Middle frontal gyrus (tissue), 1 donor: ENCODE results near the gene PWWP2B.

Source experiments
- DNase-seq: peaks from one replicate; pipeline ENCODE4 v3.0.0-alpha.2; 2015; ENCODE audit warnings: low spot score; ENCODE audit errors: extremely low spot score

PWWP2B gene

DNA sequence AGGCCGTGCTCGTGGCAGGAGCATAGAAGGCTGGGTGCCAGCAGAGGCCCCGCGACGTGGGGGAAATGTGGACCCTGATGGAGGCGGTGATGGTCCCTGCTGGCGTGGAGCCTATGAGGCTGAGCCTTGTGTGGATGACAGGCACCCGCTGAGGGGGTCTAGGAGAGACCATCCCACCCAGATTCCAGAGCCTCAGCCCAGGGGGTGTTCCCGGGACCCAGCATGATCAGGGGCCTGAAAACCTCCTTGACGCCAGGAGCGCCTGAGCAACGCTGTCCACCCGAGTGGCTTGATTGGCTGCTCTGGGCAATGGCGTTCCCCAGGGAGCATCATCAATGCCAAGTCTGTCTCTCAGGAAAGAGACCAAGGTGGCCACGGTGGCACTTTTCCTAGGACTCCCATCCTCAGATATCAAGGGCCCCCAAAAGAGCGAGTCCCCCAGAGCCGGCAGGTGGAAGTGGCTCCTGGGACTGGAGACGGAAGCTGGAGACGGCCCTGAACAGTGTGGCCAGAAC, 61.1 kb downstream of the PWWP2B start:
- no peak for DNase-seq

DNA sequence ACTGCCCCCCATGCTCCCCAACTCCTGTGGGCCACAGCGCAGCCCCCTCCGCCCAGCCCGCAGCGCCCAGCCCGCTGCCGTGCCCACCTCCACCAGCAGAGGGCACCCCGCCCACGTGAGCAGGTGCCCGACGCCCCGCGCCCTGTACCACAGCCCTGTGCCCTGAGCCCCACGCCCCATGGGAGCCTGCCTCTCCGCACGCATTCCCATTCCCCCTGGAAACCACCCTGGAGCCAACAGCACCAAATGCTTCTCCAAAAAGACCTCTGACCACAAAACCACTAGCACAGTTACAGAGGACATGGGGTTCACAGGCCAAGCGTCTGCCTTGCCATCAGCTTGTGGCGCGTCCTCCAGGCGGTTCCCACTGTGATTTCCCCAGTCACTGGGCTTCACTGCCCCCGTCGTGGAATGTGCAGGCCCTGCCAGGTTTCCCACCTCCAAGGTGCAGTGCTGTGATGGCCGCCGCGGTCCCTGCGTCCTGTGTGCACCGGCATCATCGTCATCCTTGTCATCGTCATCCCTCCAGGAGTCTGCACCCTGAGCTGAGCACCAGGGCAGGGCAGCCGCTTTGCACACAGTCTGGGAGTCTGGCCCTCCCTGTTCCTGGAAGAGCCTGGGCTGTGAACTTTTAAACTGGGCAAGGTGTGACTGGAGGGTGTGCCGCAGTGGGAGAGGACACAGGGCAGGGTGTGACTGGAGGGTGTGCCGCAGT, 61.7 kb downstream of the PWWP2B start:
- DNase-seq, result no peak

DNA sequence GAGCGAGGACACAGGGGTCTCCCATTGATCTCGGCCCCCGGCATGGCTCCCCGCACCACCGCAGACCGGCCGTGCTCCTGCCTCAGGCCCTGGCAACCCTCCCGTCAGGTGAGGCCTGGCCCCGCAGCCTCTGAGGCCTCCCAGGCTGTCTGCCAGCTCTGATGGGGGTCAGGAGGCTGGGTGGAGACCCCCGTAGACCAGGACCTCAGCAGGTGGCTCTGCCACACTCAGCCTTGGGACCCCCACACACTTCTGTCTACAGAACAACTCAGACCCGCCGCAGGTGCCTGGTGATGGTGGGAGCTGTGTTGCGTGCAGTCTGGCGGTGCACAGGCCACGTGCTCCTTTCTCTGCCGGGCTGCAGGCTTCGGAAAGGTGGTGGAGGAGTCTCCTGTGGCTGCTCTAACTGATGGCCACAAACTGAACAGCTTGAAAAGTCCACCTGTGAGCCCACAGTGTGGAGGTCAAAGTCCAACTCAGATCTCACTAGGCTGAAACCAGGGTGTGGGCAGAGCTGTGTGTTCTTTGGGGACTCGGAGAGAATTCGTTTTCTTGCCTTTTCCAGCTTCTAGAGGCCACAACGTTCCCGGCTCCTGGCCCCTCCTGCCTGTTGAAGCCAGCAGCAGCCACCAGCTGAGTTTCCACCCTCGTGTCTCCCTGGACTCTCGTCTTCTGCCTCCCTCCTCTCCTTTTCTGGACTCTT, 62.5 kb downstream of the PWWP2B start:
- DNase-seq, result no peak

DNA sequence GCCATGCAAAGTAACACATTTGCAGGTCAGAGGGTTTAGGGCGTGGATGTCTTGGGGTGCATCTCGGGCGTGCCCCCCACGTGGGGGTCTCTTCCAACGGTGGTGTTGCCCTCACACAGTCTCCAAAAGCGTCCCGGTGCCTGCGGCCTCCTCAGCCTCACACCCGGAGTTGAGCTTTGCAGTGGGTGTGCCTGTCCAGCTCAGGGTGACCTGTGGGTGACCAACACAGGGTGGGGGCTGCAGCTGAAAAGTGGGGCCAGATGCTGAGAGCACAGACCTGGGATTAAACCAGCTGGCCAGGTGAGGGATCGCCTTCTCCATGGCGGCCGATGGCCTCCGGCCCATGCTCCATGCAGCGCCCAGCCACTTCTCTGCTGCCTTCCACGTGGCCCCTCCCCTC, 63.1 kb downstream of the PWWP2B start:
- DNase-seq, result no peak

DNA sequence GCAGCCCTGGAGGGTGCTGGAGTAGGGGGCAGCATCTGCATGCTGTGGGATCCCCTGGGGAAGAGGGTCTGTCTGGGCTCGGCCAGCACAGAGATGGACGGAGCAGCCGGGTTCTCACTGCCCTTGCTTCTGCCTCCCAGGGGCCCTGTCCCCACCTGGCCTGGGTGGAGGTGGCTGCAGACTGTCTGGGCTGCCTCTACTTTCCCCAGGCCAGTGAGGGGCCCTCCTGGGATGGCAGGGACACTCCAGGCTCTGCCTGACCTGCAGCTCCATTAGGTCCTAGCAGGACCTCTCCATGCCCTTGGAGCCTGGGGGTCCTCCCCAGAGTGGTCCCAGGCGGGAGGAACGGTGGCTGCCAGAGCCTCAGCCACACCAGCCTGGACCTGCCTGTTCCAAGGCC, 63.7 kb downstream of the PWWP2B start:
- no peak for DNase-seq

DNA sequence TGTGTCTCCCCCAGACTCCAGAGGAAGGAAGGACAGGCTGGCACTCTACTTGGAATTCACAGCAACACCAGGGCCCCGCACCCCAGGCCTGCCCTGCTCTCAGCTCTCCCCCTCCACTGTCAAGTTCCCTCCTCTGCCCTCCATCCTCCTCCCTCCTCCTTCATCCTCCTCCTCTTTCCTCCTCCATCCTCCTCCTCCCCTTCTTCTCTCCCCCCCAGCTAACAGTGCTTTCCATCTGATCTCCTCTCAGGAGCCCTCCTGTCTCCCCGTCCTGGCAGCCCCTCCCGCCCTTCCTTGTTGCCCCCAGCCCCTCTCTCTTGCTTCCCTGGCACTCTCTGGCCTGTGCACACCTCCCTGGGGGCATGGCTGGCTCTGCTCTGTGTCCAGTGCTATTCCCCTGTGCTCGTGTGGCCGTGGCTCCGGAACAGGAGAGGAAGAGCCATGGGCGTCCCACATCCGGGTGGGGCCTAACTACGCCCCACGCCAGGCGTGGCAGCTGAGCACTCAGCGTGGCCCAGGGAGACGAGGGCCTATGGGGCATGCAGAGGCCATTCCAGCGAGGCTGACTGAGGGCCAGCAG, 64.2 kb downstream of the PWWP2B start:
- DNase-seq, result no peak

DNA sequence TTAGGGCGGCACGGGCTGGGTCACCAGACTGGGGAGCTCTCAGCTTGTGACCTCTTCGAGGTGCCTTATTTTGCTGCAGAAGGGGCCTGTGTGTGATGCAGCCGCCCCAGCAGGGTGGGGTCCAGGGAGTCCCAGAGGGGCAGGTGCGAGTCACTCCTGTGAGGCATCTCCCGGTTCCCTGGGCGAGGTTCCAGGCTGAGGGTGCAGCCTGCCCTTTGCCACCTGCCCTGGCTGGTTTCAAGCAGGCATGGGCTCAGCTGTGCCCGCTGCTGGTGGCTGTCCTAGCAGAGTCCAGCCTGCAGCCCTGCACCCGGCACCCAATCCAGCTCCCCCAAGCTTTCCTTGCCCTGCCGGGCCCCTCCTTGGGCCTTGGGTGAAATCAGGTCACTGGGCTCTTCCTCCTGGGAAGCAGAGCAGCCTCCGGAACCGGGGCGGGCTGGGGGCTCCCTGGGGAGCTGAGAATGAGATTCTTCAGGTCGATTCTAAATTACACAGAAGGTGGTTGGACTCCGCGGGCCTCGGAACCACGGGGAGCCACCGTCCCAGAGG, 64.8 kb downstream of the PWWP2B start:
- no peak for DNase-seq

DNA sequence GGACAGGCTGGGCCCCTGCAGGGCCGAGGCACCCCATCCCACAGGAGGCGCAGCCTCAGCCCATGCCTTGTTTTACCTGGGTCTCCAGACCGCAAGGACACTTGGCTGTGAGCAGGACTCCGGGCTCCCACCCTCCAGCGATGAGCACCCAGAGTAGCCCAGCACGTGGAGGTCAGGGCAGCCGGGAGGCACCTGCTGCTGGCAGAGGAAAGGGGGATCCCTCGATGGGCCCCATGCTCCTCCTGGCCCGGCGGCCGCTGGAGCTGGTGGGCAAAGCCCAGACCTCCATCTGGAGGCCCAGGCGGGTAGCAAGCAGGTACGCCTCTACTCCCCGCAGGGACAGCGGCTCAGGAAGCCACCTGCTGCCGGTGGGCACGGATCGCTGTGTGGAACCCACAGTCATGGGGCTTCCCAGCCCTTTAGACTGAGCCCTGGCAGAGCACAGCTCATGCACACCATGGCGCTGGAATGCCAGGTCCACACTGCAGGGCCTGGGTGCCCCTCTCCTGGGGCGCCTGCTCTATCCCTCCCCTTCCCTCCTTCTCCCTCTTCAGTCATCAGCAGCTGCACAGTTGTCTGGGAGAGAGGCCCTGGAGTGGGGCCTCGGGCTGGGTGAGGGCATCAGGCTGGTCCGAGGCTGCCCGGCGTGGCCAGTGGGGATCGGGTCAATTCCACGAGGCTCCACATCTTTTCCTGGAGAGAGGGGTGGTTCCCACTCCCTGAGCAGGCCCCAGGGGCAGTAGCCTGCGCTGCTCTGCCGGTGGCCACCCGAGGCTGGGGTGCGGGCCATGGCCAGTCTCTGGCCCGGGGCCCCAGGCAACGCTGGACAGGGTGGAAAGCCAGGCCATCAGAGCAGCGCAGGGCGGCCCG, 65.7 kb downstream of the PWWP2B start:
- no peak for DNase-seq

DNA sequence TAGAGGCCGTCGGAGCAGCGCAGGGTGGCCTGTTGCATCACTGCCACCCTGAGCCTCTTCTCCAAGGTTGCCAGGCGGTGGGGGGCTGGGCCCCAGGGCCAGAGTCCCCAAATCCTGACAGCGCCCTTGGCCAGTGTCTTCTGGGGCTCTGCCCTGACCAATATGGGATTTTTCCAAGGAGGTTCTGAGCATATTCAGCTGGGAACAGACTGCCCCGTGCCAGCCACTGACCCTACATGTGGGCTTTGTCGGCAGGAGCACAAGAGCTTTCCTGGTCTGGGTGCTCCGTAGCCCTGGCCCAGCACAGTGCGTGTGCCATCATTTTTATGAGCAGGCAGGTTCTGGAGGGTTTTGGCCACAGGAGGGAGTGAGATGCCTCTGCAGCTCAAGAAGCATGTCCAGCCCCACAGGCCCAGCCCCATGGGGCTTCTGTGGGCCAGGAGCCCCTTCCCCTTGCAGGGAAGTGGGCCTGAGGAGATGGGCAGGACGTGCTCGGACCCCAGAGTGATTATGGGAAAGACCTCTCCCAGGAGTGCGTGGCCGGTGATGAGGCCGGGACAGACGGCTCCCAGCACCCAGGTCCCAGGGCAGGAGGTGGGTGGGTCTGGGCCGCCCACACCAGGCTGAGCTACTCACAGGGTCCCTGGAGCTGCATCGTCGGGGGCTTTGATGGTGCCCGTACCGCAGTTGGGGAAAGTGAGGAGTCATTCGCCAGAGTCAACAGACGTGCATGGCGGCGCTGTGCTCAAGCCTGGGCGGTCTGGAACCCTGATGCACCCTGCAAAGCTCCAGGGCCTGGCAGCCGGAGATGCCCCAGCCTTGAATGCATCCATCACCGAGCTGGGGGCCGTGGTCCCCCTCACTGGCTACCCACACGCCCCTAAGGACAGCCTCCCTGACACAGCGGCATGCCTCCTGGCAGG, 66.6 kb downstream of the PWWP2B start:
- DNase-seq, result no peak

DNA sequence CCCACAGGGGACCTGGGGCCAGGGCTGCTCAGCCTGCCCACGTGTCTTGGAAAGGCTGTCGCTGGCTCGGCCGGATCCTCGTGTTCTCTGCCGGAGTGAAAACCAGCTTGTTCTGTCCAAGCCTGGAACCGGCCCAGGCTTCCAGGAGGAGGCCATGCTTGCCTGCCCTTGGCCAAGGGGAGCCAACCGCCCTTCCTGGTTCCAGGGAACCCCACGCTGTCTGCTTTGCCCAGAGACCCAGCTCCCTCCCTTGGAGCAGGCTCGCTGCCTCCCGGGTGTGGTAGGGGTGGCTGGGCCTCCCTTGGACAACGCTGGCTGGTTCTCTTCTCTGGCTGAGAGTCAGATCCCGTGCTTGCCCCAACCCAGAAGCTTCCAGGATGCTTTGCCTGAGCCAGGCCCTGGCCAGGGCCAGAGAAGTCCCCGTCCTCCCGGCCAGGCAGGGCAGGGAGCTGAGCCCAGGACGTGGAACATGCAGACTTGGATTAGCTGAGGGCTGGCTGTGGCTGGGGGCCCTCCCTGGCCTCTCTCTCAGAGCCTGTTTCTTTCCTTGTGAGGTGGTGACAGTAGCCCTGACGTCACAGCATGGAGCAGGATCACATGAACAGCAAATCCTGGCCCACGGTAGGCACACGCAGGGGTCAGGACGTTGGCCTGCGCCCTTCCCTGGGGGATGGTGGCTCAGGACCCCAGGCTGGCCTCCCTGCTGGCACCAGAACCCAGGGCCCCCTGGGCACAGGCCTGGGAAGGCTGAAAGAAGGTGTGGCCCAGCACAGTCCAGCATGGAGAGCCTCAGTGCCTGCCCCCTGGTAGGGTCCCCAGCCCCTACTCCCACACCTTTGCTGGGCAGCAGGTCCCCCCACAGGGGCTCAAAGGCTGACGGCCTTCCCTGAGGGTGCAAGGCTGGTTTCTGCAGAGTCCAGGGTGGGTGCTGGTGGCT, 67.5 kb downstream of the PWWP2B start:
- DNase-seq, result peak; percentile 13

DNA sequence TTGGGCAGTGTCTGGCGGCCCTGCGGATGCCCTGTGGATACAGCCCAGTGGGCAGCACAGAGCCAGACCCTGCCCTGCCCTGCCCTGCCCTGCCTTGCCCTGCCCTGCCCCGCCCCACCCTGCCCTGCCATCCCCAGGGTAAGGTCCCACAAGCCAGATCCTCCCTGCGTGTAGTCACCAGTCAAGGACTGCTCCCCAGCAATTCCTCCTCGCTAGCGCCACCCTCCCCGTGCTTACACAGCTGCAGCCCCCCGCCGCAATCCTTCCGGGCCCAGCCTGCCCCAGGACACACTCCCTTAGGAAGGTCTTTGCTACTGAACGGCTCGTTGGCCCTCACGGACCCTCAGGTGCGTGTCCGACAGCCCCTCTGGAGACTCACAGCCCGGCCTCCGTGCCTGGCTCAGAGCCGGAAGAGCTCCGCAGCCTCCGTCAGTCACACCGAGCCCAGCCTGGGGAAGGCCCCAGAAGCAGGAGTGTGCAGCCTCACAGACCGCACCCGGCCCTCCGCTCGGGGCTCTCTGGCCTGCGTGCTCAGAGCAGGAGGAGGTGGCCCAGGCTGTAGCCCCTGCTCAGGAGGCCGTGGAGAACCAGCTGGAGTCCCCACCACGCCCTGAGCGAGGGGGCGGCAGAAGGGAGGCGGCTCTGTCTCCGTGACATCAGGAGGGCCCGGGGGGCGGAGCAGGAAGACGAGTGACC, 68.3 kb downstream of the PWWP2B start:
- no peak for DNase-seq

DNA sequence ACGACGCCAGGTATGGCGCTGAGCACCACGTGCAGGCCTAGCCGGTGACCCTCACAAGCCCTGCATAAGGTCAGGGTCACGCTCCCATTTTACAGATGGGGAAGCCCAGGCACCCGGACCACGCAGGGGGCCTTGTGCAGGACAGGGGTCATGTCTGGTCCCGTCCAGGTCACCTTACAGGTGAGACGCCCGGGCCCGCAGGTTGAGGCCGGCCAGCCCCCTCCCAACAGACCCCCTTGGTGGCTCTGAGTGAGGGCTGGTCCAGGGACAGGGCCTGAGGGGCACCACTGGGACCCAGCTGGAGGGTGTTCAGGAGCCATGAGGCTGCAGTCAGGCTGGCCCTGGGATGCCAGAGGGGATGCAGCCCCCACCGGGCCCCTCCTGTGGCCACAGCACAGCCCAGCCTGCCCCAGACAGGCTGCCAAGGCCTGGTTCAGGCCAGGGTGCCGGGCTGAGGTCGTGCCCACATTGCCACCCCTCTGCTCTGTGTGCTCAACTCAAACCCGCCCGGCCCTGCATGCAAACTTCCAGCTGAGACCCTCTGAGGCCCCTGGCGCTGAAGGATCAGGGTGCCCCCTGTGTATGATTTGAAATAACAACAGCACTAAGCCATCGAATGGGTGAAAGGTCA, 69.0 kb downstream of the PWWP2B start:
- DNase-seq, result no peak

DNA sequence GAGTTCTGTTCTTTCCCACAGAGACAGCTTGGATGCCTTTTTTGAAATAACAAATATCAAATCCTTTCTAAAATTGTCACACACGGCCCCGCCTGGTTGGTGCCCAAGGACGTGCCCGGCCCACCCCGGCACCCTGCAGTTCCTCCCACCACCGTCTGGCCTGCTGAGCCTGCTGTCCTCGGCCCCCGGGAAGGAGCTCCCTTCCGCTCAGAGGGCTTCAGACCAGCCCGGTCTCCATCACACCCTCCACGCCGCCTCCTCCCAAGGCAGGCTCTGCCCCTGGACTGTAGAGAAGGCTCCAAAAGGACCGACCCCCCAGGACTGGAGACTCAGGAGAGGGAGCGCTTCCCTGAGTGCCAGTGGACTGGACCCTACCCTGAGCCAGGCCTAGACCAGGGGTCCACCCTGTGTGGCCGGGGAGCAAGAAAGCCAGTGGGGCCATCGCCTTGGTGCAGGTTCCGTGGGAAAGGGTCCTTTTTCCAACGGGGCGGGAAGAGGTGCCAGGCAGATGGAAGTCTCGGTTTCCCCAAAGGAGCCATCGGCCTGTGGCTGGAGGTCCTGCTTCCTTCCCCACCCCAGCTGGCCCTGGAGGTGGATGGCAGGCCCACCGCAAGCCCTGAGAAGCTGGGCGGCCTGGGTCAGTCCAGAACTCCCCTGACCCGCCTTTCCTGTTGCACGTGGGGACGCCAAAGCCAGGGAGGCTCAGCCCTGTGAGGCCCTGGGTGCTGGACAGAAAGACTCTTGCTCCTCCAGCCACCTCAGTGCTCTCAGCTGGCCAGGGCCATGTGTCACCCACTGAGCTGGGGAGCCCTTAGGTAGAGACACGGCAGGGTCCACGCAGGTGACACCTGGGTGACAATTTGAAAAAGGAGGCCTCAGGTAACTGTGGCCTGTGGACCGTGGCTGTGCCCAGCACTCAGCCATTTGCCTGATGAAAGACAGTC, 69.8 kb downstream of the PWWP2B start:
- no peak for DNase-seq
